NT2/D1 (cell line): Measurements from ENCODE around the gene OR2F1.

Experiments
- DNase-seq: peaks from one replicate; pipeline ENCODE4 v3.0.0-alpha.2; 2011; ENCODE audit warnings: low read depth, low spot score
- H3K27me3 ChIP-seq: 2 replicates; pipeline ENCODE4 v1.6.0; 2011; ENCODE audit warnings: mild to moderate bottlenecking; ENCODE audit not compliant: insufficient read length, insufficient read depth
- H3K36me3 ChIP-seq: 2 replicates; pipeline ENCODE4 v1.6.1; 2011; ENCODE audit warnings: mild to moderate bottlenecking, low read length, mixed read lengths; ENCODE audit not compliant: insufficient read depth, insufficient read length
- H3K4me1 ChIP-seq: 2 replicates; pipeline ENCODE4 v1.5.1; 2011; ENCODE audit not compliant: insufficient read depth, insufficient read length
- H3K4me3 ChIP-seq: 2 replicates; pipeline ENCODE4 v1.5.1; 2011; ENCODE audit warnings: low read depth; ENCODE audit not compliant: insufficient read length
- H3K9ac ChIP-seq: 2 replicates; pipeline ENCODE4 v1.6.0; 2011; ENCODE audit warnings: low read depth; ENCODE audit not compliant: insufficient read length
- H3K9me3 ChIP-seq: 2 replicates; pipeline ENCODE4 v1.5.1; 2011; ENCODE audit warnings: mild to moderate bottlenecking, low read length; ENCODE audit not compliant: insufficient read depth
- SUZ12 ChIP-seq: IDR thresholded peaks from 2 replicates; pipeline ENCODE4 v1.6.1; 2011; ENCODE audit not compliant: insufficient read length, insufficient read depth; ENCODE audit errors: extremely low read depth
- YY1 ChIP-seq: IDR thresholded peaks from 2 replicates; pipeline ENCODE4 v1.6.1; 2011; ENCODE audit not compliant: insufficient read length, insufficient read depth
- ZNF274 ChIP-seq: IDR thresholded peaks from 2 replicates; pipeline ENCODE4 v1.6.1; 2011; ENCODE audit warnings: mild to moderate bottlenecking, low read depth, low read length

OR2F1 gene

DNA sequence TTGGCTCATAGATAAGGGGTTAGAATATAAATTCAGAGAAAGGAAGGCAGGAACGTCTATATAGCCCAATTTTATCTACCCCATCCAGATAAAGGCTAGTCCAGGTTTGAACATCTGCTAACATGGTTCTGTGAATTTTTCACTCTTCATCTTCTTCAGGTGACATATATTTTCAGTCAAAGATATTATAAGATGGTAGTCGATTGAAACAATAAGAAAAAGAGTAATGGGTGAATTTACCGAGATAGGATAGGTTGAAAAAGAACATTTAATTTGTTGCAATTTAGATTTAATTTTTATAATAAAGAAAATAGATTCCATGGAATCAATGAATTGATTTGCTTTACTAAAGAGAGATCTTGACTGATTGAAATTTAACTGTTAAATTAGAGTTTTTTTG, at the start of gene OR2F1:
TSS of gene OR2F1 (plus strand) at position 301 of the 400 bp plus-strand sequence. CDS start 5,127 bp downstream, outside the sequence.
- no peak within 1 kb of the TSS for H3K9ac ChIP-seq
- no peak for TF ChIP-seq YY1
- no peak for TF ChIP-seq ZNF274
- TF ChIP-seq SUZ12: no peak

DNA sequence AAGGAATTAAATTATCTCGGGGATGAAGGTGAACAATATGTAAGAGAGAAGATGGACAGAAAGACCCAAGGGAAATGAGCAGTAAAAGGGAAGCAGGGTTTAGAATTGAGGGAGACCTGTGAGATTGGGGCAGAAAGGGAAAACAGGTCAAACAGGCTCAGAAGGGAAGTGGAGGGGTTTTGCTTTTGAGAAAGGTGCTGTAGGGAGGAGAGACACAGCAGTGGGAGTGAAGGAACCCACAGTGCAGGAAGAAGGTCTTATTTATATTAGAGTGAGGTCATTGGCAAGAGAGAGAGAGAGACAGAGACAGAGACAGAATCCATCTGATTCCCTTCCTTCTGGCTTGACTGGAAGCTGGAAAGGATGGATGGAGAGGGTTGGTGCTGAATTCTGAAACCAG, 49.1 kb upstream of the OR2F1 start:
- H3K9ac ChIP-seq: no peak overlapping the region
- H3K4me3 ChIP-seq: no peak overlapping the region
- H3K9me3 ChIP-seq: no peaks in the 10 kb centered on the region
- H3K27me3 ChIP-seq: no peaks in the 10 kb centered on the region
- DNase-seq: no peak
- no peaks in the 10 kb centered on the region for H3K4me1 ChIP-seq
- no peaks in the 10 kb centered on the region for H3K36me3 ChIP-seq
- no peak for TF ChIP-seq YY1

More for the DNA sequence above, at the start of gene OR2F1:
- H3K9me3 ChIP-seq: no peaks in the 10 kb centered on the region
- no peaks in the 10 kb centered on the region for H3K4me1 ChIP-seq
- H3K36me3 ChIP-seq: no peaks in the 10 kb centered on the region
- DNase-seq: no peak
- no peak within 1 kb of the TSS for H3K4me3 ChIP-seq
- no peaks in the 10 kb centered on the region for H3K27me3 ChIP-seq

GRCh38 chr7:143906151-143906550, 48.5 kb upstream of the OR2F1 start:
- TF ChIP-seq SUZ12 (no peak), YY1 (no peak), ZNF274 (no peak)
- no peaks in the 10 kb centered on the region for H3K36me3 ChIP-seq
- no peak overlapping the region for H3K4me3 ChIP-seq
- DNase-seq: no peak
- no peak overlapping the region for H3K9ac ChIP-seq
- no peaks in the 10 kb centered on the region for H3K9me3 ChIP-seq
- H3K4me1 ChIP-seq: no peaks in the 10 kb centered on the region
- H3K27me3 ChIP-seq: no peaks in the 10 kb centered on the region

DNA sequence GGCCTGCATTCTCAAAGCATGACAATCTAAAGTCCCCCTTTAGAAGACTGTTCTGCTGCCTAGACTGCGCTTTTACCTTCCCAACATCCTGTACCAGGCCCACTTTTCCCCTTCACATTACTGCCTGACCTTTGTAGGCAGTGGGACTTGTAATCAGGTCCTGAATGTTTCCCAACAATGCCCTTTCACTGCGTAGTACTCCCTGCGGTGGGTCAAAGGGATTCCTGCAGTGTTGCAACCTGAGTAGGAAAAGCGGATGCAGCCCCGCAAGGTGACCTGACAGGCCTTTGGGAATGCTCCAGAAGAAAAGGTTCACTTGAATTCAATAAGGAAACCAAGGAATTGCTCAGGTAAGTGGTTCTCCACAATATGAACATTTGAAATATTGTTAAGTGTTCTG, 47.7 kb upstream of the OR2F1 start:
- no peak overlapping the region for H3K9ac ChIP-seq
- H3K9me3 ChIP-seq: no peaks in the 10 kb centered on the region
- no peak overlapping the region for H3K4me3 ChIP-seq
- H3K27me3 ChIP-seq: no peaks in the 10 kb centered on the region
- DNase-seq: peak; percentile 61
- no peak for TF ChIP-seq SUZ12
- no peak for TF ChIP-seq ZNF274
- no peak for TF ChIP-seq YY1
- no peaks in the 10 kb centered on the region for H3K4me1 ChIP-seq
- no peaks in the 10 kb centered on the region for H3K36me3 ChIP-seq

DNA sequence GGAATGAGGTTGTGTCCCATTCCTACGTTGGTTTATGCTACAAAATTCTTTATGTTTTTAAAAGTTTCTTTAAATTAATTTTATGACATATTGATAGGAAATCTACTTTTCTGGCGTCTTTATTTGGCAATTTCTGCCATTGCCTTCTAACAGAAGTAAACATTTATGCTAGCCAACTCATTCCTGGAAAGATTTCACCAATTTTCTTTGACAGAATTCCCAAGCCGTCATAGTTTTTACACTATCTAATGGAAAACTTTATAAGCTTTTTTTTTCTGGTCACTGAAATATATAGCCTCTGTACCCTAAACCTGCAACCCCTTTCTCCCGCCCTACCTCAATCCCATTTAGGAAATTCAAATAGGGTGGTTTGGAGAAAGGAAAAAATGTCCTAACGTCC, 46.5 kb upstream of the OR2F1 start:
- no peak overlapping the region for H3K4me3 ChIP-seq
- no peak overlapping the region for H3K9ac ChIP-seq
- TF ChIP-seq YY1 (no peak), SUZ12 (no peak), ZNF274 (no peak)
- no peaks in the 10 kb centered on the region for H3K27me3 ChIP-seq
- no peaks in the 10 kb centered on the region for H3K4me1 ChIP-seq
- H3K9me3 ChIP-seq: no peaks in the 10 kb centered on the region
- DNase-seq: no peak
- no peaks in the 10 kb centered on the region for H3K36me3 ChIP-seq

GRCh38 chr7:143909863-143910262, 44.8 kb upstream of the OR2F1 start:
- H3K4me1 ChIP-seq: no peaks in the 10 kb centered on the region
- DNase-seq: no peak
- no peaks in the 10 kb centered on the region for H3K9me3 ChIP-seq
- no peaks in the 10 kb centered on the region for H3K36me3 ChIP-seq
- H3K9ac ChIP-seq: no peak overlapping the region
- H3K4me3 ChIP-seq: no peak overlapping the region
- TF ChIP-seq YY1: no peak
- no peak for TF ChIP-seq SUZ12
- TF ChIP-seq ZNF274: no peak
- no peaks in the 10 kb centered on the region for H3K27me3 ChIP-seq

DNA sequence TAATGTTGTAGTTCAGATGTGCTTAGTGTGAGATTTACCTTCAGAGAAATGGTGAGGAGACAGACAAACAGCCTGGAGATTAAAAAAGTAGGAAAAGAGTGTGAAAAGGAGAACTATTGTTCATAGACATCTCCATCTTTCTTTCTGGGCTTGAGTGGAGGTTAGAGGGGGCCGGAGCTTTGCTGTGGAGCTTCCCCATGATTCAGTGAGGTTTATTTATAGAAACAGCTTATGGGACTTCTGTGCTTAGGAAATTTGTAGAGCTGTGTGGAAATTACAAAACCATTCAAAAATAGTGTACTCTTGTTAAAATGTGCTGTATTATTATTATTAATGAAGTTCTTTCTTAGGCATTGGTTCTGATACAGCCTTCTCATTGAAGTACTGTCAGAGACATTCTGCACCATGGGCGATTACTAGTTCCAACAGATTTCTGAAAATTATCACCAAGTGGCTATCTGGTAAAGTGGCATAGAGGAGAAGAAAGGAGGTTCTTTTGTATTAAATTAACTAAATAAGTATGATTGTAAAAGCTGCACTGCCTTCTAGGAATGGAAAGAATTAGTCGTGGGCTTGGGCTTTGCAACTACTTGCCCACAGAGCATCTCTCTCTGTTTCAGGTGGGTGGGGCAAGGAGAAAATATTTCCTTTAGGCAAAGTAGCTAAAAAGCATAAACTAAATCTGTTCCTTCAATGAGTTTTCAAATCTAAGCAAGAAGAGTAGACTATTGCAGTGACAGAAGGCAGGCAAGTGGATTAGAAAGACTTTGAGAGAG, 44.0 kb upstream of the OR2F1 start:
- Histone ChIP-seq H3K36me3 (no peaks in the 10 kb centered on the region), H3K27me3 (no peaks in the 10 kb centered on the region), H3K4me1 (no peaks in the 10 kb centered on the region), H3K9ac (no peak overlapping the region), H3K4me3 (no peak overlapping the region), H3K9me3 (no peaks in the 10 kb centered on the region)
- TF ChIP-seq ZNF274: no peak
- no peak for TF ChIP-seq SUZ12
- TF ChIP-seq YY1: no peak
- no peak for DNase-seq
